GM21529 (cell line): Measurements from ENCODE around the gene SCAPER.

Experiments
- ATAC-seq: cut with Tn5 transposase; IDR thresholded peaks from one replicate; pipeline ENCODE4 v1.9.1; 2021; ENCODE audit not compliant: unreplicated experiment

The SCAPER gene

GRCh38 chr15:76377751-76378150 is 527.4 kb downstream of the SCAPER start:
- ATAC-seq, result no peak

DNA sequence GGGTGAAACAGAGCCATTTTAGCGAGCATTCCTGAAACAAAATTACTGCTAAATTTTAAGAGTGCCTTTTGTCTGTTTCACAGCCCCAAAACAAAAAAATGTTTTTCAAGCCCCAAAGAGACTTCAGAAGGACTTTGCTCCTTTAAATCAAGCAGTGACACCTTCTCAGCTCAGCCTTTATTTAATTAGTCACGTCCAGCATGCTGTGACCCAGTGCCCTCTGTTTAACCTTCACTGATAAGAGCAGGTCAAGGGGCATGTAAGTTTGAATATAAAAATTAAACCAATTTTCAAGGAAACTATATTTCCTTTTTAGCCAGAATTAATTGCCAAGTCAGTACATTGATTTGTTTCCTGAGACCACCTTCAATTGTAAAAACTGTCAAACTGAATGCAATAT is 527.9 kb downstream of the SCAPER start:
- ATAC-seq, result no peak

DNA sequence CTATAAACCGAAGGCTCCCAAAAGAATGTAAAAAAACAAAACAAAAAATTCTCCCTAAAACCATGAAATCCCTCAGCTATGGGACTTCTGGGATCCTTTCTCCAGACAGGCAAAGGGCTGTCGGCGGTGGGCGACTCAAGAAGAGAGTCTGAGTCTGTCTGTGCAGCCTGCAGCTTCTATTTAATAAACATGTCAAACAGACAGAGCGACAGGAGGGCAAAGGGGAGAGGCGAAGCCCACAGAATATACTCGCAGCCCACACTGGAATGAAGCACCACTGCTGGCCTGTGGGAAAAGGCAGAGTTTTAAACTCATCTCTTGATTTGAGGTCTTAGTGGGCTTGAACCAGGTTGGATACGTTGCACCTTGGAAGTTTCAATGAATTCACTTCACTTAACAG is 528.3 kb downstream of the SCAPER start:
- no peak for ATAC-seq

DNA sequence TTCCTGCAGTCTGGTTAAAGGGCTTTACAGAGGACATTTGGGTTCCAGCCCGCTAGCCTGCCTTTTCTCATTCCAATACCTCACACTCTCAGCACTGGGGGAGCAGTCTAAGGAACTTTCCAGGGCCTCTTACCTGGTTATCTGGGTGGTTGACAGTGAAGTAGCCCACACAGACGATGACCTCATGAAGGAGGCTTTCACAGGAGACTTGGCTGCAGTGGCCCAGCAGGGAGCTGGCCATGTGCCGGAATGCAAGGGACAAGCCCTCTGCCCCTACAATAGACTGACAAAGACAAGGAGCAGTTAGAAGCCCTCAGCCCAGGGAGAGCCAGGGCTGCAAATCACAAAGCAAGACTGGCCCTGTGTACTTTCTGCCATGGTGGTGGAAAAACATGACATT is 529.1 kb downstream of the SCAPER start:
- no peak for ATAC-seq

- ATAC-seq, result no peak
Observed at GRCh38 chr15:76368122-76368621, 537.0 kb downstream of the SCAPER start.

DNA sequence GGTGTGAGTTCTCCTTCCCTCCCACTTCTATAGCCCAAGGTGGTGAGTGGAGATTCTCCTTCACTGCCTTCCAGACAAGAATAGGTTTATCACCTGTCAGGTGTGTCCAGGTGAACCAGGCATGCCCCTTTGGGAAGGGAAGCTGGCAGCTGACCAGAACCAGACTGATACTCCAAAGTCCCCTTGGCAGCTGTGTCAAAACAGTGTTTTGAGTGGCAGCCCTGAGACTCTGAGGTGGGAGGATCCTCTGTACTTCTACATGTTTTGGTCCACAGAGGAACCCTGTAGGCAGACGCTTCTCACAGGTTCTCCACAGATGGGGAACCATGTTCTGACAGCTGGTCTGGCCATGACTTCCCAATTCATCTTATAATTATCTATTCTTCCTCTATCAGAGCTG is 538.4 kb downstream of the SCAPER start:
- ATAC-seq, result no peak

- ATAC-seq, result no peak
Observed at GRCh38 chr15:76363251-76363650, 541.9 kb downstream of the SCAPER start.

GRCh38 chr15:76360416-76360815 is 544.7 kb downstream of the SCAPER start:
- no peak for ATAC-seq

- ATAC-seq, result no peak
Observed at GRCh38 chr15:76359152-76359551, 546.0 kb downstream of the SCAPER start.

GRCh38 chr15:76358453-76358852 is 546.7 kb downstream of the SCAPER start:
- ATAC-seq, result no peak

DNA sequence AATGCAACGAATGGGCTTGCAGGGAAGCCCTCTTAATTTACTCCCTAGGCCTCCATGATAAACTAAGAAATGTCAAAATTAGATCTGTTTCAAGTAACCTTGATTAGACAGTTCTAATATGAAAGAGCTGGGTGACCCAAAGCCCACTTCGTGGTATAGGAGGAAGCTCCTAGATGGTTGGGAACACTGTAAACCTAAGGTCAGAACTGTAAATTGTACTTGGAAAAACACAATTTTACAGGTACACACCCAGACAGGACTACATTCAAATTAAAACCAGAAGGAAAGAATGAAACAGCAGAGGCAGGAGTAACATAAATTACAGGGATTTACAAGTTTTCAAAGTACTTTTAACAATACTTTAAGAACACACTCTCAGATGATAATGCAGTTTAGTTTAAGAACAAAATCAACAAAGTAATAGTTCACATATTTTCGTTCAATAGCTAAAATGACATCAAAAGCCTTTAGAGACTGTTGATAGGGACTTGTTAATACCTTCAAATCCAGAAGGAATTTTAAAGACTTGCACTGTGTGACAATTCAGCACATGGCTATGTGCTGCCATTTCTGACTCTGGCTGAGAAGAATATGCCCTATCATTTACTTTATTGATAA is 550.2 kb downstream of the SCAPER start:
- no peak for ATAC-seq

DNA sequence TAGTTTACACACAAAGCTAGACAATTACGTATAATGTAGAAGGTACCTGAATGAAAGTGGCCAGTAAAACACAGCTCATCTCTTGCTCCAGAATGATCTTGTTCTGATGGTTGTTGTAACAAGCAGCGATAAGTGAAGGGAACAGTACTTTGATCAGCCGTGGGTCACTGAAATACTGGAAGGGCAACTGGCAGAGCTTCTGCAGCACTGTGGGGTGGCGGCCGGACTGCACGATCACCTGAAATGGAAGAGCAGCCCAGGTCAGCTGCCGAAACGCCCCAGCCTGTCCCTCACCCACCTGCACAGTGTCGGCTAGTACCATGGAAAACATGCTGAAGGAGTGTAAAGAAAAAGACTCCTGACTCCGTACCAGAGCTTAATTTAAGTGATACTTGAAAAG is 551.2 kb downstream of the SCAPER start:
- no peak for ATAC-seq

GRCh38 chr15:76353023-76353577 is 552.0 kb downstream of the SCAPER start:
- ATAC-seq, result no peak

DNA sequence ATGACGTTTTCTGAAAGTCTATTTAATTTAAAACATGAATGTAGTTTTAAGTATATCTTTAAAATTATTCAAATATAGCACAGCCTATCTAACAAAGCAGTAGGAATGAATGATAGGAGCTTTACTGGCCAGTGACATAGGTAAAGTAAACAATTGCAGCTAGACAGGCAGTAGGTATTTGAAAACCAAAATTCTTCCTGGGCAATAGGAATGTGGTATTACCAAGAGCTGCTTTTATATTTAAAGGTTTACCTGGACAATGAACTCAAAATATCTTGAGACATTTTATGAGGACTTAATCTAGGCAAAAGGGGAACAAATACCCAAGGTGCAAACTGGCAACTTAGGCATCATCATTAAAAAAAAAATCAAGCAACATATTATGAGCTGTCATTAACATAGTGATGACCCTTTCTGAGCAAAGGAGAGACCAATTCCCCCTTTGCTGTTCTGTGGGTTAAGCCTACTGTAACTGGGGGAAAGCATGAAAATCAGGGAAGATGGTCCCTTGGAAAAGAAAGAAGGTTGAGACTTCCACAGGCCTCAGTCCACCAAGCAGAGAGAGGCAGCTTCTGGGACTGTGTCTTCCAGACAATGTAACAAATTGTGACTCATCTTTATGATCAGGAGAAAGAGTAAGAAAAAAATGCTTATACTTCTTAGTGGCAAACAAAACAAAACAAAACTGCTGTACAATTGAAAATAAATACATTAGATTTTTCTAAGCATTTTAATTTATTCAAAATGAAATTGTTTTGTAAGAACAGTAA is 555.7 kb downstream of the SCAPER start:
- ATAC-seq, result no peak

DNA sequence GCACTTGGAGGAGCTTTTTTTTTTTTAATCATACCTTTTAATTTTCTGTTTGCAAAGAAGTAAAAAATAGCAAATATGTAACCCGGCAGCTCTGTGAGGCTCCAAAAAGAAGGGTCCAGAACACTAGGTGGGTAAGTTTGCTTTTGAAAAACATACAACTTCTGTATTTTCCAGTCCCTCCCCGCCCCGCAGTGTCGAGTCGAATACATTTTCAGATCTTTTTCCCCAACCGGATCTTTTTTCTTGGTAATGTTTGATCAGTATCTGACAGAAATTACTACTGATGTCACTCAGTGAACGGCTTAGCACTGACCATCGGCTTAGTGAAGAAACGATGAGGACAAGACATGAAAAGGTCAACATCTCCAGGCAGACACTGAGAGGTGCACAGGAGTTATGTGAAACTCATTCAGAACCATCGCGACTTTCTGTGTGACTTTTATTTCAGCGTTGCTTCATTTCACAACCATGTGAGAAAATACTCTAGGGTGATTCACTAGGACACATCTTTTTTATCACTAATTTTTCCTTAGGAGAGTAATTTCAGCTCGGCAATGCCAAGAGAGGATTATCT is 557.6 kb downstream of the SCAPER start:
- ATAC-seq, result no peak

DNA sequence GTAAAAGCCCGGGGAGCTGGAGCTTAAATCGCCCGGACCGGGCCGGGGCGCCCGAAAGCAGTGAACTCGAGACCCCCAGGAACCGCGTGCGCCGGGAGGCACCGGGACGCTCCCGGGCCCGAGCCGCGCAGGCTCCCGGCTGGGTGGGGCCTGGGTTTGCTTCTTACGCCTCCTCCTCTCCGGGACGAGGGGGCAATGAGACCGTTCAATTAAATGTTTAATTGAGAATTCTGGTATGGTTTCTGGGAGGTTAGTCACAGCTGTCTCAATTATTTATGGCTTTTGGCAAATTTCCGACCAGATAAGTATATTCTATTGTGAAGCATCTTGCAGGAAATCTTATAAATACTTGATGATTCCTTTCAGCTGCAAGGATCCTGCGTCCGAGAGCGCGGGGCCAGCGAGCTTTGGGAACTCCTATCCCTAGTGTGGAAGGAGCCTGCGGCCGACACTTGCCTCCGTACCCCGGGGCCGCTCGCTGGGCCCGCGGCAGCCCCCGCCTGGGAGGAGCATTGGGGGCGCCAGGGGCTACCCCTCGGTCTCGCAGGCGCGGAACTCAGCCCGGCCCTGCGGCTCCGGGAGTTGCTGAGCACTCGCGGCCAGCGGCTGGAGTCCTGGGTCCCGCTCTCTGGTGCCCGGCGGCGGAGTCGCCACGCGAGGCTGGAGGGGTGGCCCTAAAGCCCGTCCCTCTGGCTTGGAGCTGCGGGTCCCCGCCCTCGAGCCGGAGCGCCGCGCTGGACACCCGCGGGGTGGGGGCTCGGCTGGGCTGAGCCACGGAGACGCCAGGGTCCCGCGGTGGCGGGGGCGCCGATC is 558.3 kb downstream of the SCAPER start:
- no peak for ATAC-seq

- ATAC-seq, result no peak
Observed at GRCh38 chr15:76345880-76346668, 559.1 kb downstream of the SCAPER start.

- no peak for ATAC-seq
Observed at GRCh38 chr15:76345583-76345879, 559.6 kb downstream of the SCAPER start.

- no peak for ATAC-seq
Observed at GRCh38 chr15:76344893-76345582, 560.1 kb downstream of the SCAPER start.
